ENCODE measurements around the gene GRK2. TPM values are rescaled to one million over a fixed set of nuclear protein-coding genes. Genes with fewer than 3 reads are reported as not detected.
A peak's percentile ranks its signal among the peaks of the same experiment; 100 is the strongest.

GRK2 gene
- polyA plus RNA-seq, 1 donor from 2014 or later, result 47.3 TPM

- H3K79me2 ChIP-seq (replicated peaks; ENCODE audit: insufficient read depth, low read length), result peaks cover 38% of the 10 kb centered on the region
- H2AFZ ChIP-seq (ENCODE audit: low read depth, low read length), result no peak overlapping the region
- H3K36me3 ChIP-seq (ENCODE audit: insufficient read depth, low read length), result peaks cover 17% of the 10 kb centered on the region
- H3K27me3 ChIP-seq (ENCODE audit: insufficient read depth, low read depth, low read length), result no peaks in the 10 kb centered on the region
- no peak overlapping the region for H3K9ac ChIP-seq (ENCODE audit: low read length)
- peaks cover 4% of the 10 kb centered on the region for H3F3A ChIP-seq (ENCODE audit: insufficient read depth, low read length, poor library complexity, severe bottlenecking)
- peak overlapping the region; percentile 69 for H3K4me3 ChIP-seq (ENCODE audit: low read length)
- no peaks in the 10 kb centered on the region for H4K20me1 ChIP-seq (ENCODE audit: insufficient read depth)
- H3K9me2 ChIP-seq (ENCODE audit: insufficient read depth, low read length), result no peaks in the 10 kb centered on the region
- peak overlapping the region; percentile 53 for H3K4me2 ChIP-seq (ENCODE audit: low read length)
- TF ChIP-seq CTCF (IDR thresholded peaks at IDR 0.05; ENCODE audit: poor library complexity, severe bottlenecking), result no peak
- TF ChIP-seq MXI1 (conservative IDR thresholded peaks at IDR 0.05; ENCODE audit: poor library complexity, severe bottlenecking), result no peak
- no peak for TF ChIP-seq POLR2AphosphoS5 (IDR thresholded peaks at IDR 0.05)
- no peak for TF ChIP-seq RAD21 (conservative IDR thresholded peaks at IDR 0.05)
- TF ChIP-seq TAF1 (IDR thresholded peaks at IDR 0.05; ENCODE audit: low read depth), result no peak
- TF ChIP-seq EZH2 (IDR thresholded peaks at IDR 0.05; ENCODE audit: borderline replicate concordance, insufficient read depth, low read length, poor library complexity, severe bottlenecking), result no peak
- no peak for TF ChIP-seq REST (IDR thresholded peaks at IDR 0.05; ENCODE audit: borderline replicate concordance)
- no peak for TF ChIP-seq SMC3 (conservative IDR thresholded peaks at IDR 0.05; ENCODE audit: poor library complexity)
- TF ChIP-seq EP300 (conservative IDR thresholded peaks at IDR 0.05; ENCODE audit: poor library complexity, severe bottlenecking), result no peak
- H3K27ac ChIP-seq (ENCODE audit: low read length), result no peak overlapping the region
- no peaks in the 10 kb centered on the region for H3K9me3 ChIP-seq (ENCODE audit: low read length)
Observed at GRCh38 chr11:67242548-67242947, 23.7 kb upstream of the GRK2 start.

- Histone ChIP-seq H3K27ac (ENCODE audit: low read length) (no peak overlapping the region), H3K27me3 (ENCODE audit: insufficient read depth, low read depth, low read length) (no peaks in the 10 kb centered on the region), H3K79me2 (replicated peaks; ENCODE audit: insufficient read depth, low read length) (peaks cover 38% of the 10 kb centered on the region), H3K9ac (ENCODE audit: low read length) (no peak overlapping the region), H3K36me3 (ENCODE audit: insufficient read depth, low read length) (peaks cover 17% of the 10 kb centered on the region), H3K9me2 (ENCODE audit: insufficient read depth, low read length) (no peaks in the 10 kb centered on the region), H3K4me3 (ENCODE audit: low read length) (peak overlapping the region; percentile 69), H4K20me1 (ENCODE audit: insufficient read depth) (no peaks in the 10 kb centered on the region), H3K9me3 (ENCODE audit: low read length) (no peaks in the 10 kb centered on the region), H2AFZ (ENCODE audit: low read depth, low read length) (no peak overlapping the region), H3K4me2 (ENCODE audit: low read length) (no peak overlapping the region), H3F3A (ENCODE audit: insufficient read depth, low read length, poor library complexity, severe bottlenecking) (peaks cover 4% of the 10 kb centered on the region)
- no peak for TF ChIP-seq EZH2 (IDR thresholded peaks at IDR 0.05; ENCODE audit: borderline replicate concordance, insufficient read depth, low read length, poor library complexity, severe bottlenecking)
Observed at GRCh38 chr11:67243051-67243450, 23.2 kb upstream of the GRK2 start.

GRCh38 chr11:67245046-67245445 is 21.2 kb upstream of the GRK2 start:
- Histone ChIP-seq H3K4me3 (ENCODE audit: low read length) (no peak overlapping the region), H3K9me3 (ENCODE audit: low read length) (no peaks in the 10 kb centered on the region), H3F3A (ENCODE audit: insufficient read depth, low read length, poor library complexity, severe bottlenecking) (peaks cover 4% of the 10 kb centered on the region), H3K9me2 (ENCODE audit: insufficient read depth, low read length) (no peaks in the 10 kb centered on the region), H2AFZ (ENCODE audit: low read depth, low read length) (no peak overlapping the region), H3K79me2 (replicated peaks; ENCODE audit: insufficient read depth, low read length) (peaks cover 38% of the 10 kb centered on the region), H3K36me3 (ENCODE audit: insufficient read depth, low read length) (peaks cover 17% of the 10 kb centered on the region), H3K9ac (ENCODE audit: low read length) (no peak overlapping the region), H4K20me1 (ENCODE audit: insufficient read depth) (no peaks in the 10 kb centered on the region), H3K27ac (ENCODE audit: low read length) (no peak overlapping the region), H3K27me3 (ENCODE audit: insufficient read depth, low read depth, low read length) (no peaks in the 10 kb centered on the region), H3K4me2 (ENCODE audit: low read length) (no peak overlapping the region)
- TF ChIP-seq SMC3 (conservative IDR thresholded peaks at IDR 0.05; ENCODE audit: poor library complexity) (no peak), TAF1 (IDR thresholded peaks at IDR 0.05; ENCODE audit: low read depth) (no peak), RAD21 (conservative IDR thresholded peaks at IDR 0.05) (no peak), REST (IDR thresholded peaks at IDR 0.05; ENCODE audit: borderline replicate concordance) (no peak), MXI1 (conservative IDR thresholded peaks at IDR 0.05; ENCODE audit: poor library complexity, severe bottlenecking) (no peak), CTCF (IDR thresholded peaks at IDR 0.05; ENCODE audit: poor library complexity, severe bottlenecking) (no peak), EP300 (conservative IDR thresholded peaks at IDR 0.05; ENCODE audit: poor library complexity, severe bottlenecking) (no peak), EZH2 (IDR thresholded peaks at IDR 0.05; ENCODE audit: borderline replicate concordance, insufficient read depth, low read length, poor library complexity, severe bottlenecking) (no peak), POLR2AphosphoS5 (IDR thresholded peaks at IDR 0.05) (no peak)

All from neural cell (in vitro differentiated cells).